GM10248 (cell line): ENCODE results near the gene UNCX.

ENCODE experiments used
- CTCF ChIA-PET: fragments of 300-600 bp; sonication (Branson Sonifier 250); formaldehyde crosslinking; extraction: SDS; loops from one replicate; lab custom pipeline; 2021; ENCODE audit warnings: antibody characterized with exemption; lab: Yijun Ruan, JAX
- POLR2A ChIA-PET: fragments of 350-650 bp; sonication (Branson Sonifier 250); formaldehyde crosslinking; extraction: SDS; loops from one replicate; lab custom pipeline; 2020; ENCODE audit warnings: antibody characterized with exemption; lab: Yijun Ruan, JAX
- DNase-seq: peaks from one replicate; pipeline ENCODE4 v3.0.0; 2012; ENCODE audit errors: extremely low spot score
- TF ChIP-seq, protein P1 (sequence below): IDR thresholded peaks from 2 replicates; pipeline ENCODE4 v1.5.1; 2012; ENCODE audit warnings: mild to moderate bottlenecking, low read depth; ENCODE audit errors: extremely low read depth, missing control alignments, control extremely low read depth

Gene UNCX

GRCh38 chr7:1263391-1263951 is 30.8 kb downstream of the UNCX start:
- CTCF ChIA-PET, result no interaction called here
- POLR2A ChIA-PET, result no interaction called here
- DNase-seq, result no peak
- TF ChIP-seq, protein P1, sequence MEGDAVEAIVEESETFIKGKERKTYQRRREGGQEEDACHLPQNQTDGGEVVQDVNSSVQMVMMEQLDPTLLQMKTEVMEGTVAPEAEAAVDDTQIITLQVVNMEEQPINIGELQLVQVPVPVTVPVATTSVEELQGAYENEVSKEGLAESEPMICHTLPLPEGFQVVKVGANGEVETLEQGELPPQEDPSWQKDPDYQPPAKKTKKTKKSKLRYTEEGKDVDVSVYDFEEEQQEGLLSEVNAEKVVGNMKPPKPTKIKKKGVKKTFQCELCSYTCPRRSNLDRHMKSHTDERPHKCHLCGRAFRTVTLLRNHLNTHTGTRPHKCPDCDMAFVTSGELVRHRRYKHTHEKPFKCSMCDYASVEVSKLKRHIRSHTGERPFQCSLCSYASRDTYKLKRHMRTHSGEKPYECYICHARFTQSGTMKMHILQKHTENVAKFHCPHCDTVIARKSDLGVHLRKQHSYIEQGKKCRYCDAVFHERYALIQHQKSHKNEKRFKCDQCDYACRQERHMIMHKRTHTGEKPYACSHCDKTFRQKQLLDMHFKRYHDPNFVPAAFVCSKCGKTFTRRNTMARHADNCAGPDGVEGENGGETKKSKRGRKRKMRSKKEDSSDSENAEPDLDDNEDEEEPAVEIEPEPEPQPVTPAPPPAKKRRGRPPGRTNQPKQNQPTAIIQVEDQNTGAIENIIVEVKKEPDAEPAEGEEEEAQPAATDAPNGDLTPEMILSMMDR, result no peak

DNA sequence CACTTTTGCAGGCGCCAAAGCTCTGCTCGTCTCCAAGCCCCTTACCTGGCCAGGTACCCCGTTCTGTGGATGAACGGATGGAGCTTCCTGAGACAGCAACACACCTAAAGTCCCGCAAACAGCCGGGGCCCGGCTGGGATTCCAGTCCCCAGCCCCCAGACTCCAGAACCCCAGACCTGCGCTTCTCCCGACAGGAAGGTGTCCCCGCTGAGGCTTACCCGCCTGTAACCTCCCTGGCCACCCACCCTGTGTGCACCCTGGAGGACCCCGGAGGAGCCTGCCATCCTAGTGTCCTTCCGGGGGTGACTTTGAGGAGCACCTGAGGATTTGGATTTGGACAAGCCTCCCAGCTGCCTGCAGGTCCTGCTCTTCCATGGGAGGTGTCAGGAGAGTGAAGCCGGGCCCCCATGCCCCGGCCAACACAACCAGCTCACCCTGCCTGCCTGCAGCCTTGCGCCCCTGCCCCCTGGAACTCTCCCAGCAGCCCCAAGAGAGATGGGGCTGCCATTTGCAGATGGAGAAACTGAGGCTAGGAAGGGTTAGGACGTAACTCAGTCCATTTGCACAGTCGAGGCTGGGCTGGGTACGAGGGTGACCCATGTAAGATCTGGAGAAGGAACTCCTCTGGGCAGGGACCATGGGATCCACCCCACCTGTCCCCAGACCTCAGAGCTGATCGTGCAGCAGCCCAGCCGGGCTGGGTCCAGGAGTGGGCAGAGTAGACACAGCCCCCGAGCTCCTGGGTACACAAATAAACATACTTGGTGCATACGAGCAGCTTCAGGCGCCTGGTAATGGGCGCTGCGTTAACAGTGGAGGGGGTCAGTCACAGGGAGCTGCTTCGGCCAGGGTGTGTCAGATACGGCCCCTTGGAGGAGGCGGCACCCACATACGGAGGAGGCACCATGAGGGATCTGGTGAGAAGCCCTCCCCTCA is 31.9 kb downstream of the UNCX start:
- ChIA-PET POLR2A (no interaction called here), CTCF (no interaction called here)
- no peak for DNase-seq
- TF ChIP-seq, protein P1, result no peak

- ChIA-PET CTCF (no interaction called here), POLR2A (no interaction called here)
- TF ChIP-seq, protein P1, result no peak
- DNase-seq, result no peak
These were observed 34.6 kb downstream of the UNCX start for GRCh38 chr7:1267016-1267900.

GRCh38 chr7:1268076-1268815 is 35.6 kb downstream of the UNCX start:
- CTCF ChIA-PET, result no interaction called here
- no peak for DNase-seq
- POLR2A ChIA-PET, result no interaction called here
- TF ChIP-seq, protein P1, result no peak

DNA sequence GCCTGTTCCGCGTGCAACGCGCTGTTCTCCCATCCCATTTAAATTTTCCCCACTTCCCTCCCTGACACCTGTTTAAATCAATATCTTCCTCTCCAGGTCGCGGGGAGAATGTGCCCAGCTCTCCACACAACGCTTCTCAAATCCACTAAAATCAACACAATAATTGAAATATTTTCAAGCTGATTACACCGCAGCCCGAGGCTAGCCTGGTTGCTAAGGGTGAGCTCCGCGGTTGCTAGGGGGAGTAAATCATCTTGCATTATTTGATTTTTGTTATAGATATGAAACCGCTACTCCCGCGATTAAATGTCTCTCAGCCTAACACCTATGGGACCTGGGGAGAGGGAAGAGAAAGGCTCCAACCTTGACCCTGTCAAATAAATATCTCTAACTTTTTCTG is 36.2 kb downstream of the UNCX start:
- POLR2A ChIA-PET, result no interaction called here
- CTCF ChIA-PET, result no interaction called here
- TF ChIP-seq, protein P1, result no peak
- DNase-seq, result no peak
